Activated T-helper 1 cell treated with anti-CD3 and anti-CD28 coated beads, Interleukin-2, amount 50 U/mL, for 16 hours (primary cell): Measurements from ENCODE around the gene REM1.

Experiments used
- DNase-seq, 2 donors: peaks; one replicate each; pipeline ENCODE4 v3.0.0-alpha.2; 2020; ENCODE audit warnings: low read depth in 1 of 2, low spot score in 1 of 2

The REM1 gene

DNA sequence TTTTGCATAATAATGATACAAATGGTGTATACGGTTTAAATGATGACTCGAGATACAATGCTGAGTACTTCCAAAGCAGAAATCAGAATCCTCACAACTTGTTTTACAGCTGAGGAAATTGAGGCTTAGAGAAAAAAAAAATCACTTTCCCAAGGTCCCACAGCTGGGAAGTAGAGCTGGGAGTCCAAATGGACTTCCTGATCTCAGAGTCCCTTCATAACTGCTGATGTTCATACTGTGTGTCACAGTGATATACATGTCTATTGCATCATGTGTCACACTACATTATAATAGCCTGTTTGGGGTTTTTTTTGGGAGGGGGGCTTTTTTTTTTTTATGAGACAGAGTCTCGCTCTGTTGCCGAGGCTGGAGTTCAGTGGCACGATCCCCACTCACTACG is 47.6 kb downstream of the REM1 start:
- DNase-seq = no peak

- DNase-seq = no peak
Measured at GRCh38 chr20:31523361-31524283, 48.5 kb downstream of the REM1 start.

GRCh38 chr20:31527266-31527665 is 52.2 kb downstream of the REM1 start:
- DNase-seq = no peak
